ENCODE measurements around the gene UBAC1. TPM values are rescaled to one million over a fixed set of nuclear protein-coding genes. Genes with fewer than 3 reads are reported as not detected.

Gene UBAC1
- total RNA-seq, 1 donor from 2014 or later = 51.9 TPM

DNA sequence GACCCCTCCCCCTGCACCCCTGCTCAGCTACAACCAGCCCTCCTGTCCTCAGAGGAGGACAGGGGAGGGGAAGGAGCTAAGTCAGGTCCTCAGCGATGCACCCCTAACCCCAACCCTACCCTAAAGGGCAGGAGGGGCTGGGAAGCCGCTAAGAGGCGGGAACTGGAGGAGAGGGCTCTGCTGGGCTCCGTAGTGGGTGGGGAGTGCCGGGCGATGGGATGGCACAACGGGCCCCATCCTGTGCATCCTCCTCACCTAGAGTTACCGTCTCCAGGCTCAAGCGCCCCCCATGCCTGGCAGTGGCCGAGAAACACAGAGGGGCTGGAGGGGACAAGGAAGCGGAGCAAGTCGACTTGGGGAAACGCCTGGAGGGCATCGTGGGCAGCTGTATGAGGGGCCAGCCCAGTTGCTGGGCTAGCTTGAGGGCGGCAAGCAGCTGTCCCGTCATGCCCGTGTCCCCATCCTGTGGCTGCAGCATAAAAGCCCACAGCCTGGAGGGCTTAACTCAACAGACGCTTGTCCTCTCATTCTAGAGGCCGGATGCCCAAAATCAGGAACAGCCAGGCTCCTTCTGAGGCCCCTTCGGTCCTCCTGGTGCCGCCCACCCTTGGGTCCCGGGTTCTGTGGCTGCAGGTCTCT, 23.0 kb upstream of the UBAC1 start:
- H3K27ac Mint-ChIP-seq (ENCODE audit: unreplicated experiment) = no peak overlapping the region
- H3K27me3 Mint-ChIP-seq (ENCODE audit: low read depth) = no peaks in the 10 kb centered on the region
- no peaks in the 10 kb centered on the region for H3K36me3 Mint-ChIP-seq (ENCODE audit: low read depth)
- TF ChIP-seq, protein P1, sequence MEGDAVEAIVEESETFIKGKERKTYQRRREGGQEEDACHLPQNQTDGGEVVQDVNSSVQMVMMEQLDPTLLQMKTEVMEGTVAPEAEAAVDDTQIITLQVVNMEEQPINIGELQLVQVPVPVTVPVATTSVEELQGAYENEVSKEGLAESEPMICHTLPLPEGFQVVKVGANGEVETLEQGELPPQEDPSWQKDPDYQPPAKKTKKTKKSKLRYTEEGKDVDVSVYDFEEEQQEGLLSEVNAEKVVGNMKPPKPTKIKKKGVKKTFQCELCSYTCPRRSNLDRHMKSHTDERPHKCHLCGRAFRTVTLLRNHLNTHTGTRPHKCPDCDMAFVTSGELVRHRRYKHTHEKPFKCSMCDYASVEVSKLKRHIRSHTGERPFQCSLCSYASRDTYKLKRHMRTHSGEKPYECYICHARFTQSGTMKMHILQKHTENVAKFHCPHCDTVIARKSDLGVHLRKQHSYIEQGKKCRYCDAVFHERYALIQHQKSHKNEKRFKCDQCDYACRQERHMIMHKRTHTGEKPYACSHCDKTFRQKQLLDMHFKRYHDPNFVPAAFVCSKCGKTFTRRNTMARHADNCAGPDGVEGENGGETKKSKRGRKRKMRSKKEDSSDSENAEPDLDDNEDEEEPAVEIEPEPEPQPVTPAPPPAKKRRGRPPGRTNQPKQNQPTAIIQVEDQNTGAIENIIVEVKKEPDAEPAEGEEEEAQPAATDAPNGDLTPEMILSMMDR (conservative IDR thresholded peaks at IDR 0.05) = no peak
- no peaks in the 10 kb centered on the region for H3K4me1 Mint-ChIP-seq
- H3K9me3 Mint-ChIP-seq = no peaks in the 10 kb centered on the region
- DNase-seq (ENCODE audit: low read depth, low spot score) = no peak
- H3K4me3 Mint-ChIP-seq = no peak overlapping the region

DNA sequence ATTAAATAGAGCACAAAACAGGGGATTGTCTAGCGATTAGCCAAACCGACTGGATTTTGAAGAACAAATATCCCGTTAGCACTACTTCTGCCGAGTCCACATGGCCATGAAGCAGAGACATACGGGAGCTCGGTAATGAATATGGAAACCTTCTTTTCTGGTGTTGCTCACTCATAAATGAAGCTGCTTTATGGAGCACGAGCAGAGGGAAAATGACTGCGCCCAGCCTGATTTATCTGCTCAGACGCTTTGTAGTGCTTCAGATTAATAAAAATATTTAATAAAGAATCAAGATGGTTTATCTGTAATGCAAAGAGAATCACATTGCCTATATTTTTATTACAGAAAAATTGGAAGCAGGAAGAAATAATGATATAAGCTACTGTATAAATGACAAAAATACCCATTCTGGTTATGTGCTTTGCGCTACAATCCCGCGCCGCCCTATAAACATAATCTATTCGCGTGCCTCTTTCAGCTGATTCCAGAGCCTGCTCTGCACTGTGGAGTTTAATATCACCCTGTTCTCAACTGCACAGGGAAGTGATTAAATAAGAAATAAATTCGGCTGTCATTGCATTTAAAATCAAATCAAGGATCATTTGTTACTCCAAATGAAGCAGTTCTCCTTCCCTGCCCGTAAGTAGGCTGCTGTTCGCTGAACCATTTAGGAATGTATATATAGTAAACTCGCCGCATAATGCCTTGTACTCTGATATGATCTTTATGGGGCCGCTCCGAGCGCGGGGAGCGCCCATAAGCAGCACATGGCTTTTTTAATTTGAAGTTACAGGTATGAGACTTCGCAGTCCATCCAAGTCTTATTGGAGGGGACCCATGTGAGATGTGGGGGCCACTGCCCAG, 22.3 kb upstream of the UBAC1 start:
- Mint-ChIP-seq H3K27me3 (ENCODE audit: low read depth) (no peaks in the 10 kb centered on the region), H3K27ac (ENCODE audit: unreplicated experiment) (no peak overlapping the region), H3K4me1 (no peaks in the 10 kb centered on the region), H3K36me3 (ENCODE audit: low read depth) (no peaks in the 10 kb centered on the region), H3K9me3 (no peaks in the 10 kb centered on the region), H3K4me3 (no peak overlapping the region)
- DNase-seq (ENCODE audit: low read depth, low spot score) = no peak
- TF ChIP-seq, protein P1 (conservative IDR thresholded peaks at IDR 0.05) = no peak

DNA sequence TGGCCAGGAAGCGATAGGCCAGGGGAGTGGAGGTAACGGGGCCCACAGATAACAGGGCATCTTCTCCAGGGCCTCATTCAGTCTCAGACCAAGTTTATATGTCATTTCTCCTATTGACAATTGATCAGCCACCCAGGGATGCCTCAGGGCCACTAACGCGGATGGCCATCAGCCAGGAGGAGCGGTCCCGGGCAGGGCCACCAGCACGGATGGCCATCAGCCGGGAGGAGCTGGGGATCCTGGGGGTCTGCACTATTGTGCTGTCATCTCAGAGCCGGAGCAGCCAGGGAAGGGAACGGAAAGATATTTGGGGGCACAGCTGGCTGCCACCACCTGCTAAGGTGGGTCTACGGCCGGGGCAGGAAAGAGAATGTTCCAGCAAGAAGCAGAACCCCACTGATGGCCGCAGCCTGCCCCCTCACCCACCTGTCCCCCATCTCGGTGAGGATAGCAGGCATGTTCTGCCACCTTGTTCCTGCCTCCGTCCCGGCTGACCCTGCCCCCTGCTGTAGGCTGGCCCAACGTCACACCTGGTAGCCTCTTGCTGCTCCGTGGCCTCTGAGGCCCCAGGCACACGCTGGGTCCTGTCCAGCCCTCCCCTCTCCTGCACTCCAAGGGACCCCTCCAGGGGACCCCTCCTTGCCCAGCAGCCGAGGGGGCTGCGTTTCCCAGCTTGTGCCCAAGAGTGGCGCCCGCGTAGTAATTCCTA, 21.5 kb upstream of the UBAC1 start:
- no peaks in the 10 kb centered on the region for H3K27me3 Mint-ChIP-seq (ENCODE audit: low read depth)
- H3K9me3 Mint-ChIP-seq = no peaks in the 10 kb centered on the region
- TF ChIP-seq, protein P1 (conservative IDR thresholded peaks at IDR 0.05) = no peak
- H3K4me1 Mint-ChIP-seq = no peaks in the 10 kb centered on the region
- no peaks in the 10 kb centered on the region for H3K36me3 Mint-ChIP-seq (ENCODE audit: low read depth)
- no peak overlapping the region for H3K4me3 Mint-ChIP-seq
- no peak overlapping the region for H3K27ac Mint-ChIP-seq (ENCODE audit: unreplicated experiment)
- no peak for DNase-seq (ENCODE audit: low read depth, low spot score)

DNA sequence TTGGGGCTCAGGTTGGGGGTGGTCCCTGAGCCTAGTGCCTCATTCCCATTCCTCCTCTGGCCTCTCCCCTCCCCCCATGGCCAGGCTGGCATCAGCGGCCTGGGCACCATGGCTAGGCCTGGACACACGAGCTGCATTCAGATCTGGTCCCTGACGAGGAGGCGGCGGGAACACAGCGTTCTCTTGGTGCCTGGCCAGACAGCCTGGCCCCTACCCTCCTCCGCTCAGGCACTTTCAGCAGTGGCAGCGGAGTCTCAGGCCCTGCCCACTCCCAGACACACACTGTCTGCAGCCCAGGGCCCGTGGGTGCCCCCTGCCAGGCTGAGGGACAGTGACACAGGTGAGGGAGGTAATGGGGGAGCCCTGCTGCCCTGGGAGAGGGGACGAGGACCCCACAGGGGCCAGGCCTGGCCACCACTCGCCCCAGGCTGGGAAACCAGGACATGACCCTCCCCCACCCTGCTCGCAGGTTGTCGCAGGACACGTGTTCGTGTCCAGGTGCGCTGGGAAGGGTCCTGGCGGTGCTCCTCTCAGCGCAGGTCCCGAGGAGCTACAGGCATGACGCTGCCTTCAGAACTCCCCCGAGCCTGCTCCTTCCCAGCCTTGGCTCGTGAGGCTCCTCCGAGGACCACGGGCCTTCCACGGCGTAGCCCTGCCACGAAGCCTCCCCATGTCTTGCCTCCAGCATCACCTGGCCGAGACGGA, 19.9 kb upstream of the UBAC1 start:
- Mint-ChIP-seq H3K27ac (ENCODE audit: unreplicated experiment) (no peak overlapping the region), H3K4me1 (peaks cover 4% of the 10 kb centered on the region), H3K27me3 (ENCODE audit: low read depth) (no peaks in the 10 kb centered on the region), H3K36me3 (ENCODE audit: low read depth) (no peaks in the 10 kb centered on the region), H3K4me3 (no peak overlapping the region), H3K9me3 (no peaks in the 10 kb centered on the region)
- DNase-seq (ENCODE audit: low read depth, low spot score) = no peak
- TF ChIP-seq, protein P1 (conservative IDR thresholded peaks at IDR 0.05) = no peak

DNA sequence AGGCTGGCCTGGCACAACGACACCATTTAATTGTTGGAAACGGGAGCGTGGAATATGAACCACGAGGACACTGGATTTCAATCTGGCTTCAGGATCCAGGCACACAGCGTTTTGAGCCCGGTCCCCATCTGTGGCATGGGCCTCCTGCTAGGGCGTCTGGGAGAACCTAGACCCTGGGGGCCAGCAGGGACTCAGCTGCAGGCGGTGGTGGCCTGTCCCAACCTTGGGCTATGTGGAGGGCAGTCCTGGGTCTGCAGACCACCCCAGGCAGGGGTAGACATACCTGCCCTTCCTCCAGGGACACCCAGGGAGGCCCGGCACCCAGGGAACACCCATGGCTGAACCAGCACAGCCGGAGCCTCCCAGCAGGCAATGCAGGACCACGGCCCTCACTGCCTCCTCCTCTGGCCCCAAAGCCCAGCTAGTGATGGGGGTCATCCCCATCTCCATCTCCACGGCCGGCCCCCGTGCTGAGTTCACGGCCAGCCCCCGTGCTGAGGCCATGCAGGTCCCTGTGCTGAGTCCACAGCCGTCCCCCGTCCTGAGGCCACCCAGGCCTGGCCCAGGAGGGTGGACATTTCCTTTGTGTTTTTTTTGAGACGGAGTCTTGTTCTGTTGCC, 18.5 kb upstream of the UBAC1 start:
- TF ChIP-seq, protein P1 (conservative IDR thresholded peaks at IDR 0.05) = no peak
- no peak overlapping the region for H3K4me3 Mint-ChIP-seq
- no peaks in the 10 kb centered on the region for H3K27me3 Mint-ChIP-seq (ENCODE audit: low read depth)
- peaks cover 8% of the 10 kb centered on the region for H3K4me1 Mint-ChIP-seq
- no peak for DNase-seq (ENCODE audit: low read depth, low spot score)
- no peak overlapping the region for H3K27ac Mint-ChIP-seq (ENCODE audit: unreplicated experiment)
- H3K36me3 Mint-ChIP-seq (ENCODE audit: low read depth) = no peaks in the 10 kb centered on the region
- H3K9me3 Mint-ChIP-seq = no peaks in the 10 kb centered on the region

All from neural crest cell (in vitro differentiated cells).